ENCODE measurements around the gene CATSPERB.

The CATSPERB gene

DNA sequence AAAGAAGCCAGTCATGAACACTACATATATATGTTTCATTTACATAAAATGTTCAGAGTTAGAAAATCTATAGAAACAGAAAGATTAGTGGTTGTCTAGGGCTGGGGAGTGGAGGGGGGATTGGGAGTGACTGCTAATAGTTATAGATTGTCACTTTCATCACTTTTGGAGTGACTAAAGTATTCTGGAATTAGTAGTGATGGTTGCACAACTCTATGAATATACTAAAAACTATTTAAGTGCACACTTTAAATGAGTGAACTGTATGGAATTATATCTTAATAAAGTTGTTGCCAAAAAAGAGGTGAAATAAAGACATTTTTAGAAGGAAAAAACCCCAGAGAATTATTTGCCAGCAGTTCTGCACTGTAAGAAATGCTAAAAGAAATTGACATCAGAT lies 9.5 kb downstream of the CATSPERB start:
- Histone ChIP-seq H3K9me3 (no peaks in the 10 kb centered on the region), H3K27me3 (no peaks in the 10 kb centered on the region), H3K36me3 (no peaks in the 10 kb centered on the region), H3K27ac (no peak overlapping the region), H3K4me1 (ENCODE audit: control insufficient read depth in 1 of 2, insufficient read depth in 1 of 2, low read depth in 1 of 2, low read length in 1 of 2) (no peaks in the 10 kb centered on the region), H3K4me3 (ENCODE audit: low read depth in 1 of 2, low read length in 1 of 2) (no peak overlapping the region)
- TF ChIP-seq, protein P1, sequence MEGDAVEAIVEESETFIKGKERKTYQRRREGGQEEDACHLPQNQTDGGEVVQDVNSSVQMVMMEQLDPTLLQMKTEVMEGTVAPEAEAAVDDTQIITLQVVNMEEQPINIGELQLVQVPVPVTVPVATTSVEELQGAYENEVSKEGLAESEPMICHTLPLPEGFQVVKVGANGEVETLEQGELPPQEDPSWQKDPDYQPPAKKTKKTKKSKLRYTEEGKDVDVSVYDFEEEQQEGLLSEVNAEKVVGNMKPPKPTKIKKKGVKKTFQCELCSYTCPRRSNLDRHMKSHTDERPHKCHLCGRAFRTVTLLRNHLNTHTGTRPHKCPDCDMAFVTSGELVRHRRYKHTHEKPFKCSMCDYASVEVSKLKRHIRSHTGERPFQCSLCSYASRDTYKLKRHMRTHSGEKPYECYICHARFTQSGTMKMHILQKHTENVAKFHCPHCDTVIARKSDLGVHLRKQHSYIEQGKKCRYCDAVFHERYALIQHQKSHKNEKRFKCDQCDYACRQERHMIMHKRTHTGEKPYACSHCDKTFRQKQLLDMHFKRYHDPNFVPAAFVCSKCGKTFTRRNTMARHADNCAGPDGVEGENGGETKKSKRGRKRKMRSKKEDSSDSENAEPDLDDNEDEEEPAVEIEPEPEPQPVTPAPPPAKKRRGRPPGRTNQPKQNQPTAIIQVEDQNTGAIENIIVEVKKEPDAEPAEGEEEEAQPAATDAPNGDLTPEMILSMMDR (IDR thresholded peaks at IDR 0.05) = no peak

DNA sequence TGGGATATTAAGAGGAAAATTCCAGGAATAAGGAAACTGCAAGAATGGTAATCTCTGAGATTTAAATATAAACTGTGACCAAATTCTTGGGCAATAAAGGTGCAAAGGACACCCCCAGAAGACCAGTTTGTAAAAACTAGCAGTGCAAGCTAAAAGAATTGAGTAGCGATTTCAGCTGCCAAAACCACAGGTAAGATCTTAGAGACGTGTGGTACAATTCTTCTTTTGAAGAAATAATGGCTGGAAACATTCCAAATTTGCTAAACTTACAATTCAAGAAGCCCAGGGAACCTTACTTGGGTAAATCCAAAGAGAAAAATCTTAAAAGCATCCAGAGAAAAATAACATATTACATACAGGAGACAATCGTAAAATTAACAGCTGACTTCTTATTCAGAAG lies 12.0 kb downstream of the CATSPERB start:
- Histone ChIP-seq H3K27ac (no peak overlapping the region), H3K27me3 (no peaks in the 10 kb centered on the region), H3K36me3 (no peaks in the 10 kb centered on the region), H3K9me3 (no peaks in the 10 kb centered on the region), H3K4me3 (ENCODE audit: low read depth in 1 of 2, low read length in 1 of 2) (no peak overlapping the region), H3K4me1 (ENCODE audit: control insufficient read depth in 1 of 2, insufficient read depth in 1 of 2, low read depth in 1 of 2, low read length in 1 of 2) (no peaks in the 10 kb centered on the region)
- TF ChIP-seq, protein P1 (IDR thresholded peaks at IDR 0.05) = no peak

DNA sequence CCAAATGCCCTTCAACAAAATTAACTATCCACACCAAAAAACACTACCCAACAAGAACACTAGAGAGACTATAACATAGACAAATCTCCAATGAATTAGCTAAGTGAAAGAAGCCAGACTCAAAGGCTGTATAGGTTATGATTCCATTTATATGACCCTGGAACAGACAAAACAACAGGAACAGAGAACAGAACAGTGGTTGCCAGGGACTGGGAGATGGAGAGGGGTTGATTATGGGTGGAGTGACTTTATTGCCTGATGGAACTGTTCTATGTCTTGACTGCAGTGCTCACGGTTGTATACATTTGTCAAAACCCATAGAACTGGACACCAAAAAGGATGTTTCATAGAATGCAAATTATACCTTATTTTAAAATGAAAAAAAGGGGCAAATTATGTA lies 14.9 kb downstream of the CATSPERB start:
- H3K27me3 ChIP-seq = no peaks in the 10 kb centered on the region
- no peaks in the 10 kb centered on the region for H3K9me3 ChIP-seq
- H3K27ac ChIP-seq = no peak overlapping the region
- no peaks in the 10 kb centered on the region for H3K36me3 ChIP-seq
- TF ChIP-seq, protein P1 (IDR thresholded peaks at IDR 0.05) = no peak
- no peaks in the 10 kb centered on the region for H3K4me1 ChIP-seq (ENCODE audit: control insufficient read depth in 1 of 2, insufficient read depth in 1 of 2, low read depth in 1 of 2, low read length in 1 of 2)
- no peak overlapping the region for H3K4me3 ChIP-seq (ENCODE audit: low read depth in 1 of 2, low read length in 1 of 2)

DNA sequence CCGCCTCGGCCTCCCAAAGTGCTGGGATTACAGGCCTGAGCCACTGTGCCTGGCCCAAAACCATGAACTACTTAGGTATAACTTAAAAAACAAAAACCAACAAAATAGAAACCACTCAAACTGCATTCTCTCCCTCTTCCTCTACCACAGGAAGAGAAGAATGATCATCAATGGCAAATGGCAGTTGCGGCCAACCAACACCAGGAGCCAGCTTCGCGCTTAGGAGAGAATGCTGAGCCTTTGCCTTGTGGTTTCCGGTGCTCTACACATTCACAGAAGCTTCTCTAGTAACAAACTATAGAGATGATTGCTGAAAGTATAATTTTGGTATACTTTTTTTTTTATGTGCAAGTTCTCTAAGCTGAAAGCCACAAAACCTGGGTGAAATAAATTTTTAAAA lies 17.1 kb downstream of the CATSPERB start:
- H3K27ac ChIP-seq = no peak overlapping the region
- no peaks in the 10 kb centered on the region for H3K9me3 ChIP-seq
- no peaks in the 10 kb centered on the region for H3K36me3 ChIP-seq
- no peaks in the 10 kb centered on the region for H3K27me3 ChIP-seq
- no peak overlapping the region for H3K4me3 ChIP-seq (ENCODE audit: low read depth in 1 of 2, low read length in 1 of 2)
- no peaks in the 10 kb centered on the region for H3K4me1 ChIP-seq (ENCODE audit: control insufficient read depth in 1 of 2, insufficient read depth in 1 of 2, low read depth in 1 of 2, low read length in 1 of 2)
- TF ChIP-seq, protein P1 (IDR thresholded peaks at IDR 0.05) = no peak

DNA sequence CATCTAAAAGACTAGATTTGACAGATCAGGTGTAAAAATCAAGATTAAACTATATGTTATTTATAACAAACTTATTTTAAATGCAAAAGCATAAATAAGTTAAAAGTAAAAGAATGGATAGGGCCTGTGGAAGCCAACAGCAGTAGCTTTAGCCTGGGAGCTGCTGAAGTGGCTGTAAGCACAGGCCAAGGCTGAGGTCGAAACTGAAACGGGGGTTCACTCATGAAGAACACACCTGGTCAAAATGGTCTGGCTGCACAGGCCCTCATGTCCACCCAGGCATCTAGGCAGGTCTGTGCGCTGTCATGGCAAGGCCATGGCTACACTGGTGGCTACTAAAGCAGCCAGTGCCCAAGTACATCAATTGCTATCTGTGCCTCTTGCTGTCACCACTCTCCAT lies 23.1 kb downstream of the CATSPERB start:
- H3K27ac ChIP-seq = no peak overlapping the region
- peaks cover 4% of the 10 kb centered on the region for H3K9me3 ChIP-seq
- no peaks in the 10 kb centered on the region for H3K27me3 ChIP-seq
- TF ChIP-seq, protein P1 (IDR thresholded peaks at IDR 0.05) = no peak
- no peaks in the 10 kb centered on the region for H3K36me3 ChIP-seq
- H3K4me3 ChIP-seq (ENCODE audit: low read depth in 1 of 2, low read length in 1 of 2) = no peak overlapping the region
- H3K4me1 ChIP-seq (ENCODE audit: control insufficient read depth in 1 of 2, insufficient read depth in 1 of 2, low read depth in 1 of 2, low read length in 1 of 2) = no peaks in the 10 kb centered on the region

DNA sequence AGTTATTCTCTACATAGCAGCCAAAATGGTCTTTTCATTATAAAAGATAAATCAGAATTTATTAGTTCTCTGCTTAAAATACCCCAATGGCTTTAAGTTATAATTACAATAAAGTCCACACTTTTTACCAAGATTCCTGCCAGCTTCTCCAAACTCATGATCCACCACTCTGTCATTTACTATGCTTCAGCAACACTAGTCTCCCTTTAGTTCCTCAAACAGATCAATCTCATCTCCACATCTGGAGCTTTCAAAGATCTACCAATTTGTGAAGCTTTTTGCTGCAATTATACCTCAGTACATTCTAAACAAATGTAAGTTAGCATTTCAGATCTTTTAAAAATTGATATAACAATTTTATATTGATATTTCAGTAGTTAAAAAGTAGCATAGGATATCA lies 24.9 kb downstream of the CATSPERB start:
- Histone ChIP-seq H3K27ac (no peak overlapping the region), H3K4me1 (ENCODE audit: control insufficient read depth in 1 of 2, insufficient read depth in 1 of 2, low read depth in 1 of 2, low read length in 1 of 2) (no peaks in the 10 kb centered on the region), H3K4me3 (ENCODE audit: low read depth in 1 of 2, low read length in 1 of 2) (no peak overlapping the region), H3K36me3 (no peaks in the 10 kb centered on the region), H3K9me3 (peaks cover 4% of the 10 kb centered on the region), H3K27me3 (no peaks in the 10 kb centered on the region)
- TF ChIP-seq, protein P1 (IDR thresholded peaks at IDR 0.05) = no peak

Measured in neutrophil (primary cell).